ENCODE results near the gene NPPB.

GRCh38 chr1:11877074-11877473 lies 18.3 kb upstream of the NPPB start:
- TF ChIP-seq, protein P1, sequence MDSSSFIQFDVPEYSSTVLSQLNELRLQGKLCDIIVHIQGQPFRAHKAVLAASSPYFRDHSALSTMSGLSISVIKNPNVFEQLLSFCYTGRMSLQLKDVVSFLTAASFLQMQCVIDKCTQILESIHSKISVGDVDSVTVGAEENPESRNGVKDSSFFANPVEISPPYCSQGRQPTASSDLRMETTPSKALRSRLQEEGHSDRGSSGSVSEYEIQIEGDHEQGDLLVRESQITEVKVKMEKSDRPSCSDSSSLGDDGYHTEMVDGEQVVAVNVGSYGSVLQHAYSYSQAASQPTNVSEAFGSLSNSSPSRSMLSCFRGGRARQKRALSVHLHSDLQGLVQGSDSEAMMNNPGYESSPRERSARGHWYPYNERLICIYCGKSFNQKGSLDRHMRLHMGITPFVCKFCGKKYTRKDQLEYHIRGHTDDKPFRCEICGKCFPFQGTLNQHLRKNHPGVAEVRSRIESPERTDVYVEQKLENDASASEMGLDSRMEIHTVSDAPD (CRISPR knock-in tag; IDR thresholded peaks at IDR 0.05), result no peak
- TF ChIP-seq ZNF263 (CRISPR knock-in tag; IDR thresholded peaks at IDR 0.05; ENCODE audit: borderline replicate concordance) (no peak), JUND (IDR thresholded peaks at IDR 0.05; ENCODE audit: borderline replicate concordance, low read depth, low read length) (no peak), JUND (tag; IDR thresholded peaks at IDR 0.05; ENCODE audit: borderline replicate concordance, low read depth, low read length) (no peak), XRCC3 (IDR thresholded peaks at IDR 0.05) (no peak), HDGF (IDR thresholded peaks at IDR 0.05) (no peak), MCM2 (IDR thresholded peaks at IDR 0.05; ENCODE audit: low read depth) (no peak), CREB1 (IDR thresholded peaks at IDR 0.05) (no peak), CREB1 (CRISPR knock-in tag; IDR thresholded peaks at IDR 0.05) (no peak), SREBF2 (CRISPR knock-in tag; IDR thresholded peaks at IDR 0.05) (no peak), TEAD4 (IDR thresholded peaks at IDR 0.05; ENCODE audit: low read length) (no peak), TEAD4 (CRISPR knock-in tag; IDR thresholded peaks at IDR 0.05; ENCODE audit: borderline replicate concordance) (no peak), REST (IDR thresholded peaks at IDR 0.05; ENCODE audit: borderline replicate concordance) (no peak), REST (CRISPR knock-in tag; IDR thresholded peaks at IDR 0.05; ENCODE audit: low read depth) (no peak), E2F5 (CRISPR knock-in tag; IDR thresholded peaks at IDR 0.05) (no peak)
- TF ChIP-seq, protein P2, sequence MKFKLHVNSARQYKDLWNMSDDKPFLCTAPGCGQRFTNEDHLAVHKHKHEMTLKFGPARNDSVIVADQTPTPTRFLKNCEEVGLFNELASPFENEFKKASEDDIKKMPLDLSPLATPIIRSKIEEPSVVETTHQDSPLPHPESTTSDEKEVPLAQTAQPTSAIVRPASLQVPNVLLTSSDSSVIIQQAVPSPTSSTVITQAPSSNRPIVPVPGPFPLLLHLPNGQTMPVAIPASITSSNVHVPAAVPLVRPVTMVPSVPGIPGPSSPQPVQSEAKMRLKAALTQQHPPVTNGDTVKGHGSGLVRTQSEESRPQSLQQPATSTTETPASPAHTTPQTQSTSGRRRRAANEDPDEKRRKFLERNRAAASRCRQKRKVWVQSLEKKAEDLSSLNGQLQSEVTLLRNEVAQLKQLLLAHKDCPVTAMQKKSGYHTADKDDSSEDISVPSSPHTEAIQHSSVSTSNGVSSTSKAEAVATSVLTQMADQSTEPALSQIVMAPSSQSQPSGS (CRISPR knock-in tag; IDR thresholded peaks at IDR 0.05), result no peak

Data from K562 (cell line).